ENCODE results near the gene METTL25B.

The METTL25B gene

GRCh38 chr1:156700736-156701531, 27.3 kb upstream of the METTL25B start:
- no peak for DNase-seq (ENCODE audit: low read depth)

GRCh38 chr1:156703336-156703735, 24.9 kb upstream of the METTL25B start:
- no peak for DNase-seq (ENCODE audit: low read depth)

GRCh38 chr1:156703741-156704140, 24.5 kb upstream of the METTL25B start:
- DNase-seq (ENCODE audit: low read depth), result no peak

GRCh38 chr1:156704166-156704711, 24.0 kb upstream of the METTL25B start:
- no peak for DNase-seq (ENCODE audit: low read depth)

GRCh38 chr1:156704930-156705320, 23.3 kb upstream of the METTL25B start:
- DNase-seq (ENCODE audit: low read depth), result no peak

- no peak for DNase-seq (ENCODE audit: low read depth)
These were observed 22.9 kb upstream of the METTL25B start, which contains the start of gene CRABP2 for GRCh38 chr1:156705321-156705917. Gene CRABP2 (minus strand): TSS chr1:156705583. CDS start chr1:156705446, 137 bp downstream.

- peak; percentile 58 for DNase-seq (ENCODE audit: low read depth)
These were observed 22.2 kb upstream of the METTL25B start for GRCh38 chr1:156705918-156706656.

- no peak for DNase-seq (ENCODE audit: low read depth)
These were observed 21.4 kb upstream of the METTL25B start for GRCh38 chr1:156706657-156707416.

GRCh38 chr1:156707417-156708217, 20.7 kb upstream of the METTL25B start:
- no peak for DNase-seq (ENCODE audit: low read depth)

GRCh38 chr1:156708218-156708661, 20.0 kb upstream of the METTL25B start:
- no peak for DNase-seq (ENCODE audit: low read depth)

- no peak for DNase-seq (ENCODE audit: low read depth)
These were observed 19.2 kb upstream of the METTL25B start for GRCh38 chr1:156709031-156709430.

GRCh38 chr1:156709757-156710489, 18.3 kb upstream of the METTL25B start:
- DNase-seq (ENCODE audit: low read depth), result no peak

- DNase-seq (ENCODE audit: low read depth), result no peak
These were observed 17.1 kb upstream of the METTL25B start for GRCh38 chr1:156711011-156711817.

- no peak for DNase-seq (ENCODE audit: low read depth)
These were observed 15.6 kb upstream of the METTL25B start for GRCh38 chr1:156712626-156713025.

- DNase-seq (ENCODE audit: low read depth), result no peak
These were observed 13.4 kb upstream of the METTL25B start for GRCh38 chr1:156714830-156715229.

- no peak for DNase-seq (ENCODE audit: low read depth)
These were observed 10.9 kb upstream of the METTL25B start for GRCh38 chr1:156717351-156717750.

GRCh38 chr1:156721131-156721530, 7.1 kb upstream of the METTL25B start:
- no peak for DNase-seq (ENCODE audit: low read depth)

GRCh38 chr1:156721535-156721934, 6.7 kb upstream of the METTL25B start:
- DNase-seq (ENCODE audit: low read depth), result no peak

- peak; percentile 57 for DNase-seq (ENCODE audit: low read depth)
These were observed 2.5 kb upstream of the METTL25B start for GRCh38 chr1:156725683-156726280.

Measured in stimulated activated CD8-positive, alpha-beta memory T cell treated with anti-CD3 and anti-CD28 coated beads, Interleukin-15, amount 100 ng/mL, for 1 hour (primary cell).